Activated T-cell treated with anti-CD3 and anti-CD28 coated beads, Interleukin-2, amount 50 U/mL, for 4 hours (primary cell): ENCODE results near the gene MON1B. TPM values are rescaled to one million over a fixed set of nuclear protein-coding genes. Genes with fewer than 3 reads are reported as not detected.
"Not testable (repeated sequence)": the region's sequence is repeated elsewhere in the genome, so short reads cannot be mapped to it uniquely, and the experiment has no call there.

Source experiments
- ATAC-seq, 2 donors: fragments of 200-7000 bp; cut with Tn5 transposase; one replicate each; pipeline ENCODE4 v1.10.0; 2021
- DNase-seq: peaks from one replicate; pipeline ENCODE4 v3.0.0-alpha.2; 2020
- H3K27me3 Mint-ChIP-seq: one replicate; pipeline ENCODE4 v1.8.0; 2021; ENCODE audit warnings: low read depth, mixed read lengths
- H3K36me3 Mint-ChIP-seq: one replicate; pipeline ENCODE4 v1.8.0; 2022; ENCODE audit warnings: mixed read lengths; ENCODE audit not compliant: insufficient read depth
- H3K4me1 Mint-ChIP-seq: one replicate; pipeline ENCODE4 v1.8.0; 2021; ENCODE audit warnings: low read depth, mixed read lengths
- H3K4me3 Mint-ChIP-seq: one replicate; pipeline ENCODE4 v1.8.0; 2021; ENCODE audit warnings: mild to moderate bottlenecking, moderate library complexity, mixed read lengths
- H3K9me3 Mint-ChIP-seq: one replicate; pipeline ENCODE4 v1.8.0; 2021; ENCODE audit warnings: mixed read lengths
- total RNA-seq, 3 donors: library from RNA; stranded (reverse); gene quantifications; one replicate each; pipeline ENCODE4 v1.2.1, GENCODE V29; 2021

Gene MON1B
- total RNA-seq, 3 donors from 2014 or later = 67.6 to 71.3 (median 70.0) TPM

GRCh38 chr16:77183137-77183536 lies 7.9 kb upstream of the MON1B start:
- ATAC-seq (no peak), DNase-seq (no peak)
- peaks cover 13% of the 10 kb centered on the region for H3K27me3 Mint-ChIP-seq
- H3K9me3 Mint-ChIP-seq = no peaks in the 10 kb centered on the region
- no peaks in the 10 kb centered on the region for H3K36me3 Mint-ChIP-seq
- no peaks in the 10 kb centered on the region for H3K4me1 Mint-ChIP-seq
- no peak overlapping the region for H3K4me3 Mint-ChIP-seq

- not testable (repeated sequence) for DNase-seq, H3K27me3 Mint-ChIP-seq, H3K4me1 Mint-ChIP-seq, H3K4me3 Mint-ChIP-seq, H3K9me3 Mint-ChIP-seq, H3K36me3 Mint-ChIP-seq, ATAC-seq
These were observed 4.7 kb upstream of the MON1B start for GRCh38 chr16:77186298-77186697.

GRCh38 chr16:77190190-77190477 lies 856 bp upstream of the MON1B start:
- ATAC-seq (no peak), DNase-seq (no peak)
- Mint-ChIP-seq H3K9me3 (no peaks in the 10 kb centered on the region), H3K36me3 (peaks cover 30% of the 10 kb centered on the region), H3K27me3 (peaks cover 2% of the 10 kb centered on the region), H3K4me1 (peaks cover 37% of the 10 kb centered on the region), H3K4me3 (peak overlapping the region; percentile 98)

- H3K27me3 Mint-ChIP-seq = peaks cover 2% of the 10 kb centered on the region
- H3K36me3 Mint-ChIP-seq = peaks cover 35% of the 10 kb centered on the region
- ATAC-seq (peak; percentile 0 to 1), DNase-seq (peak; percentile 17)
- peak overlapping the region; percentile 98 for H3K4me3 Mint-ChIP-seq
- H3K4me1 Mint-ChIP-seq = peaks cover 39% of the 10 kb centered on the region
- no peaks in the 10 kb centered on the region for H3K9me3 Mint-ChIP-seq
These were observed 424 bp downstream of the MON1B start for GRCh38 chr16:77191259-77191969.

- Mint-ChIP-seq H3K4me1 (peaks cover 39% of the 10 kb centered on the region), H3K9me3 (no peaks in the 10 kb centered on the region), H3K36me3 (peaks cover 46% of the 10 kb centered on the region), H3K27me3 (no peaks in the 10 kb centered on the region), H3K4me3 (no peak overlapping the region)
- ATAC-seq = no peak
- no peak for DNase-seq
These were observed 2.4 kb downstream of the MON1B start for GRCh38 chr16:77193377-77193776.

GRCh38 chr16:77194295-77195231 lies 3.6 kb downstream of the MON1B start:
- Mint-ChIP-seq H3K27me3 (no peaks in the 10 kb centered on the region), H3K4me3 (peak overlapping the region; percentile 17), H3K4me1 (peaks cover 33% of the 10 kb centered on the region), H3K36me3 (peaks cover 53% of the 10 kb centered on the region), H3K9me3 (no peaks in the 10 kb centered on the region)
- no peak for DNase-seq
- ATAC-seq = no peak

- DNase-seq = no peak
- Mint-ChIP-seq H3K9me3 (no peaks in the 10 kb centered on the region), H3K4me3 (no peak overlapping the region), H3K36me3 (peaks cover 53% of the 10 kb centered on the region), H3K4me1 (peaks cover 32% of the 10 kb centered on the region), H3K27me3 (no peaks in the 10 kb centered on the region)
- ATAC-seq = no peak
These were observed 4.4 kb downstream of the MON1B start for GRCh38 chr16:77195411-77195810.

GRCh38 chr16:77197747-77198146 lies 6.8 kb downstream of the MON1B start:
- ATAC-seq (no peak), DNase-seq (no peak)
- Mint-ChIP-seq H3K4me3 (no peak overlapping the region), H3K9me3 (no peaks in the 10 kb centered on the region), H3K36me3 (peaks cover 46% of the 10 kb centered on the region), H3K27me3 (no peaks in the 10 kb centered on the region), H3K4me1 (peaks cover 15% of the 10 kb centered on the region)

GRCh38 chr16:77199211-77199610 lies 8.2 kb downstream of the MON1B start, which contains the start of gene SYCE1L:
SYCE1L (plus strand) TSS chr16:77199408; CDS start chr16:77199452, 44 bp downstream.
- ATAC-seq = no peak
- Mint-ChIP-seq H3K4me1 (peaks cover 2% of the 10 kb centered on the region), H3K9me3 (no peaks in the 10 kb centered on the region), H3K27me3 (no peaks in the 10 kb centered on the region), H3K4me3 (no peak within 1 kb of the TSS), H3K36me3 (peaks cover 33% of the 10 kb centered on the region)
- no peak for DNase-seq

GRCh38 chr16:77206533-77206932 lies 15.5 kb downstream of the MON1B start:
- ATAC-seq (no peak), DNase-seq (no peak)
- Mint-ChIP-seq H3K4me3 (no peak overlapping the region), H3K36me3 (peaks cover 3% of the 10 kb centered on the region), H3K9me3 (no peaks in the 10 kb centered on the region), H3K27me3 (no peaks in the 10 kb centered on the region), H3K4me1 (peaks cover 2% of the 10 kb centered on the region)

- no peak for ATAC-seq
- no peak for DNase-seq
- H3K27me3 Mint-ChIP-seq = no peaks in the 10 kb centered on the region
- no peak overlapping the region for H3K4me3 Mint-ChIP-seq
- no peaks in the 10 kb centered on the region for H3K9me3 Mint-ChIP-seq
- H3K4me1 Mint-ChIP-seq = peaks cover 6% of the 10 kb centered on the region
- H3K36me3 Mint-ChIP-seq = peaks cover 1% of the 10 kb centered on the region
These were observed 16.0 kb downstream of the MON1B start for GRCh38 chr16:77207030-77207429.

- Mint-ChIP-seq H3K27me3 (no peaks in the 10 kb centered on the region), H3K4me3 (no peak overlapping the region), H3K9me3 (no peaks in the 10 kb centered on the region), H3K4me1 (peaks cover 8% of the 10 kb centered on the region), H3K36me3 (no peaks in the 10 kb centered on the region)
- ATAC-seq = no peak
- DNase-seq = no peak
These were observed 17.4 kb downstream of the MON1B start for GRCh38 chr16:77208382-77208781.

- H3K27me3 Mint-ChIP-seq = no peaks in the 10 kb centered on the region
- peak; percentile 72 for DNase-seq
These were observed 21.1 kb downstream of the MON1B start for GRCh38 chr16:77211880-77212740.

More at GRCh38 chr16:77211880-77212740, 21.1 kb downstream of the MON1B start:
- Mint-ChIP-seq H3K36me3 (no peaks in the 10 kb centered on the region), H3K4me1 (peaks cover 13% of the 10 kb centered on the region), H3K4me3 (peak overlapping the region; percentile 79), H3K9me3 (no peaks in the 10 kb centered on the region)
- ATAC-seq = peak; percentile 81 to 84
